ENCODE measurements around the gene C18orf63.
A peak's percentile ranks its signal among the peaks of the same experiment; 100 is the strongest.

- TF ChIP-seq, protein P1, sequence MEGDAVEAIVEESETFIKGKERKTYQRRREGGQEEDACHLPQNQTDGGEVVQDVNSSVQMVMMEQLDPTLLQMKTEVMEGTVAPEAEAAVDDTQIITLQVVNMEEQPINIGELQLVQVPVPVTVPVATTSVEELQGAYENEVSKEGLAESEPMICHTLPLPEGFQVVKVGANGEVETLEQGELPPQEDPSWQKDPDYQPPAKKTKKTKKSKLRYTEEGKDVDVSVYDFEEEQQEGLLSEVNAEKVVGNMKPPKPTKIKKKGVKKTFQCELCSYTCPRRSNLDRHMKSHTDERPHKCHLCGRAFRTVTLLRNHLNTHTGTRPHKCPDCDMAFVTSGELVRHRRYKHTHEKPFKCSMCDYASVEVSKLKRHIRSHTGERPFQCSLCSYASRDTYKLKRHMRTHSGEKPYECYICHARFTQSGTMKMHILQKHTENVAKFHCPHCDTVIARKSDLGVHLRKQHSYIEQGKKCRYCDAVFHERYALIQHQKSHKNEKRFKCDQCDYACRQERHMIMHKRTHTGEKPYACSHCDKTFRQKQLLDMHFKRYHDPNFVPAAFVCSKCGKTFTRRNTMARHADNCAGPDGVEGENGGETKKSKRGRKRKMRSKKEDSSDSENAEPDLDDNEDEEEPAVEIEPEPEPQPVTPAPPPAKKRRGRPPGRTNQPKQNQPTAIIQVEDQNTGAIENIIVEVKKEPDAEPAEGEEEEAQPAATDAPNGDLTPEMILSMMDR (optimal IDR thresholded peaks at IDR 0.05 in 1 of 3, IDR thresholded peaks at IDR 0.05 in 1 of 3, conservative IDR thresholded peaks at IDR 0.05 in 1 of 3; ENCODE audit: extremely low read depth in 1 of 3, insufficient read depth in 2 of 3, low read length in 3 of 3), result peak; percentile 72 to 85 (median 73)
- no peak for TF ChIP-seq EZH2 (IDR thresholded peaks at IDR 0.05; ENCODE audit: low read length)
Observed at GRCh38 chr18:74353169-74353775, 37.6 kb downstream of the C18orf63 start.

Measured in keratinocyte (primary cell).